GM19468 (cell line): ENCODE results near the gene MICAL3.

Experiments used
- ATAC-seq: cut with Tn5 transposase; IDR thresholded peaks from one replicate; pipeline ENCODE4 v1.9.1; 2021; ENCODE audit warnings: mild to moderate bottlenecking, moderate library complexity, moderate number of reproducible peaks; ENCODE audit not compliant: unreplicated experiment; ENCODE audit errors: extremely low read depth

The MICAL3 gene

DNA sequence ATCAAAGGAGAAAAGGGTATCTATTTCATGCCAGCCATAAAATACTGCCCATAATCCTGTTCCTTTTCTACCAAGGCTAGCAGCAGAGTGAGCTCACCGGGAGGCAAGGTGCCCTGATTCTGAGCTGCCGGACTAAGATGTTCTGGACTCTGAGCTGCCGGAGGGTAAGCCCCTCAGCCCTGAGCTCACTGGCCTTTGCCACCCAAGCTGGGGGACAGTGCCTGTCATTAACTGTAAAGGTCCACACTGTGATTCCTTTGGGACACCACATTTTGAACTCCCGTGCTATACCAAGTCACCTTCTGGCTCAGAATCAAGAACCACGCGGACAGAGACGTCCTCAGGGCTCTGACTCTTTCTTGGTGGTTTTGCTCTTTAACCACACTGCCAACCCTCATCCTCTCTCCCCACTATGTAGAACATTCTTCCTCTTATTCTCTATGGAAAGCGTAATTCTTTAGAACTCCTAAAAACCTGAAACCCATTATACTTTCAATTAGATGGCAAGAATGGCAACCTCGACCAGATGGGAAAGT, 161.6 kb downstream of the MICAL3 start:
- no peak for ATAC-seq

DNA sequence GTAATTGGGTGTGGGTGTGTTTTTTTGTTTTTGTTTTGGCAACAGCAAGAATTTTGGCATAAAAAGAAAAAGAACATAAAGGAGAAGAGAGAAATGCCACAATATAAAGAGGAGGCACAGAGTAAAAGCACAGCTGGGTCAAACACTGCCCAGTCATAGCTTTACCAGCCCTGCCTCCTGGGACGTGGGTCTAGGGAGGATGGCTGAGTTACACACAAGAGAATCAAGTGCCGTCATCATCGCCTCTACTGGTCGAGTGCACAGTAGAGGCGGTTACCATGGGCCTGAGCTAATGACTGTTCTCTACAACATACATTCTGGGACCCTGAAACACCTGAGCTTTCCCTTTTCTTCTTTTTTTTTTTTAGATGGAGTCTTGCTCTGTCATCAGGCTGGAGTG, 162.5 kb downstream of the MICAL3 start:
- ATAC-seq: no peak

DNA sequence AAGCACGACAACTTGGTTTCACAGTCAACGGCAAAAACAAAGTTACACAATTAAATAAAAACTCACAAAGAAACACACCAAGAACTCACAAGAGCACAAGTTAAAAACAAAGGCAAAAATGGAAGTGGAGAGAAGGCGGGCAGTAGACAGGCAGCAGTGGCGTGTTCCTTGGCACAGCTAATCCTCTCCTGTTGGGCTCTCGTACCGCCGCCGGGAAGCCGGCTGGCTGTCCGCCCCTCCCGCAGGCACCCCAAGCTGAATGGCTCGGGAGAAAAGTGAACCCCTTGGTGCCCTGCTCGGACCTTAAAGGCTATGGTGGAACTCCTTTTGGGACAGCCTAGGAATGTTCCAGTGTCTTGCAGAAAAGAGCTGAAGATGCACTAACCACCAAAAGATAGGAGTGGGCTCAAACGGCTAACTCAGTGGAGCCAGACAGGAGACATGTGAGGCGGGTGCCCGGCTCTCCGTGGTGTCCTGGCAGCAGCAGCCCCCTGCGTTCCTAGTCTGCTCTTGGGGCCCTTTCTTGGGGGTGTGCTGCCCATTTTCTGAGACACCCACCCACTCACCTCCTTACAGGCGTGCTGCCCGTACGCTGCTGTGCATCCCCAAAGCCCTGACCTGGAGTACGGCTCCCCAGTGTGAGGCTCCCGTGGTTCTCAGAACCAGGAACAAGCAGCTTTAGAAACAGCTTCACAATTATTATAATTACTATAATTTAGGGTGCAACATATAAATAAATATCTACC, 164.0 kb downstream of the MICAL3 start:
- ATAC-seq: no peak

DNA sequence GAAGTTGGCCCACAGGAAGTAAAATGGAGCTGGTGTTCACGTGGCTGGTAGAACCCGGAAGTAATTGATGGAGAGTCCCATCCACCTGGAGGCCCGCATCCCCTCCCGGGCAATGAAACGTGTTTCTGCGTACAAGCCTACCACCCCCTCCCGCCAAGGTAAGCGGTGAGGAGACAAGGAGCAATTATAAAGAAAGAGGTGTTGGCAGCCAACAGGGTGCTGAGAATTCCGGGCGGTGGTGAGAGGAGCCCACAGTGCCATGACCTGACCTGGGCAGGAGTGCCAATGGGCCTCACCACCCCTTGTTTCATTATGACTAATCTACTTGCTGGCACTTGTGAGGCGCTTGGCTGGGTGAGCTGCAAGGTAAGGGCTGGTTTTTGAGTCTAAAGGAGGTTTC, 166.3 kb downstream of the MICAL3 start:
- ATAC-seq: no peak

DNA sequence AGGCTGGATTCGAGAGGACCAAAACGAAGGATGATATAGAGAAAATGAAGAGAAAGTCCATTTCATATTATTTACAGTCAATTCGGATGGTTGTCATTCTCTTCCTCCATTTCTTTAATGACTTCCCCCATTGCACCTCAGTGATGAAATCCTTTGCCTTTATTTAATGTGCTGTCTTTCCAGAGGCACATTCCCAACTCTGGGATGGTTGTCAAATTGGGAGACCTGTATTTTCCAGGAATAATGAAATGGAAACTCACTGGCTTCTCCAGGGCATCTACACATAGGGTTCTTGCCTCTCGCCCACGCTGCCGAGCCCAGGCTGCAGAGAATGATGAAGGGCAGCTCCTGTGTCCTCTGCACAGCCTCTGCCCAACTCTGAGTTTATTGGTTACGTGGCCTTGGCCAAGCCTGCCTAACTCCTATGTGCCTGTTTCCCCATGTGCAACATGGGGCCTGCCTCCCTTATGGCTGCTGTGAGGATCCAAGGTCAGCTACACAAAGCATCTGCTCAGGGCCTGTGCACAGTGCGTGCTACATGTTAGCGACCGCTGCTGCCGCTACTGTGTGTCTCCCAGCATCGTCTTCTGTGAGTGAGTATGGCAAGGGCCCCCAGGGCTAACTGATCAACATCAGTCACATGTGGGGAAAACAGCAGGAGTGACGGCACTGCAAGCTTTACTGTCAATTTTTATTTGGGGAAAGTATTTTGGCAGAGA, 168.6 kb downstream of the MICAL3 start:
- ATAC-seq: no peak

DNA sequence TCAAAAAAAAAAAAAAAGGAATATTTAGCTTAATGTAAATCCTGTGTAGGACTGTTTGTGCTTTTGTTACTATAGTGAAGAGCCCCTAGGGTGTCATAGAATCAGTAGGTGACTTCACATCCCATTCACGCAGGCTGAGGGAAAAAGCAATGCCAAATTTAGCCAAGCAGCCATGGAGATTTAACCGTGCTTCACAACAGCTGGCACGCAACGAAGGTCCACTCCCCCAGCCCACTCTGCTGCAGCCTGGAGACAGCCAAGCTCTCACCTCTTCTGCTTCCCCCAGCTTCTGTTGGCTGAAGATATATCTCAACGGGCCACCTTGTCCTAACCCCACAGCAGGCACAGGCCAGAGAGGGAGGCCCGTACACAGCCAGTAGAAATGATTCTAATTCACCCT, 171.3 kb downstream of the MICAL3 start:
- no peak for ATAC-seq

DNA sequence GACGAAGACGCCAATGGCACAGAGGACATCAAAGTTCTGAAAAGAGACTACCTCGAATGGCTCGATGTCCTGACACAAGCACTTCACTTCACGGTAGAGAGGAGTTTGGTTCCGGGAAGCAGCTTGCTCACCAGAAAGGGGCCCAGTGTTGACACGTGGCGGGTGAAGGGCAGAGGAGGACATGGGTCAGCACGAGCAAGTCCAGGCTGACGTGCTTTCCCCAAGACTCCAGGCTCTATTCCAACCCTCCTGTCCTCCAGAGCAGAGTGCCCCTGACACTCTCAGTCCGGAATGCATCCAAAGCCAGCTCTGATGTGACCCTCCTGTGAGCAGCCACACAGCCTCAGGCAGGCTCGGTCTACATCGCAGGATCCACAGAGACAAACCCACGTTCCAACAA, 172.6 kb downstream of the MICAL3 start:
- no peak for ATAC-seq

DNA sequence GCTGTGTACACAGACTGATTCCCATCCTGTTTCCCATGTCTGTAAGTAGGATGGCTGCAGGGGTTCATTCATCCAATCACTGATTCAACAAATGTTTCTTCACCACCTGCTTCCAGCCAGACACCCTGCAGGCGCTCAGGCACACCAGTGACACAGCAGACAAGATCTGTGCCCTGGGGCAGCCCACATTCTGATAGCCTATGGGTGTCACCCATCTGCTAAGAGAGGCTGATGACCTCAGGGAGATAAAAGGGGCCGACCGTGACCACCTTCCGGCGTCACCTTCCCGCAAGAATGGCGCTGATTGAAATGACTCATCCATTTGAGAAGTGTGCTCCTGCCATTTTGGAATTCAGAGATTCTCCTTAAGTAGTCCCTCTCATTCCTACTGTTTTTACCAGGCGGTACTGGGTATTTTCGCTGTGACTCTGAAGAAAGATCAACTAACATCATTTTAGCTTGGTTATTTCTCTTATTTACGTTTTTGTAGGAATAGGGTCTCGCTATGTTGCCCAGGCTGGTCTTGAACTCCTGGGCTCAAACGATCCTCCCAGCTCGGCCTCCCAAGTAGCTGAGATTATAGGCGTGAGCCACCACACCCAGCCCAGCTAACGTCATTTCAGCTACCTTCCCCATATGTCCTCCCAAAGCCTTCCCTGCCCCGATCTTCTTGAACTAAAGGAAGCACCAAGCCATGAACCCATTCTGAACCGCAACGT, 176.8 kb downstream of the MICAL3 start:
- no peak for ATAC-seq

DNA sequence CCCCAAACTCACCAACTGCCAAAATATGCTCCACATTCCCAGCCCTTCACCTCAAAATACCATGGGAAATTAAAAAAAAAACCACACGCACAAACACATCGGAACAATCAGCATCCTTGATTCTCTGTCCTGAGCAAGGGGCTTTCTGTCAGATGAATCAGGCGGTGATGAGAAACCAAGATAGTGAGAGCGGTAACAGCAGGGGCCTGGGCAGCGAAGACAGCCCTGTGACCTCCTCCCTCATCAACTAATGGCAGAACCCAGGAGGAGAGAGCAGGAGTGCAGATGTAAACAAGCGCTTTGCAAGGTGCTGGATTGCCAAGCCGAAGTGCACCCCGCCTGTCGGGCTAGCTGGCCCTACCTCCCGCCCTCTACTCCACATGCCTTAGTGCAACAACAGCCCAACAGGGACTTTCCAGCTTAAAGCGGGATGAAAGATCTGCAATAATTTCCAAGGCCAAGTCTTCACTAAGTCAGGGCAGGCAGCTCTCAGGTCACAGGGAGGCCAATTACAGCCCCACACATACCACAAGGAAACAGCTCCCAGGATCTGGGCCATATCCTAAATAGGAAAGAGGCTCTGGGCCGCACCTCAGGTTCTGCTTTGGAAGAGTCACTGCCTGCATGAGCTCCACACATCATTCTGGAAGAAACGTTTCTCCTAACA, 177.9 kb downstream of the MICAL3 start:
- no peak for ATAC-seq

DNA sequence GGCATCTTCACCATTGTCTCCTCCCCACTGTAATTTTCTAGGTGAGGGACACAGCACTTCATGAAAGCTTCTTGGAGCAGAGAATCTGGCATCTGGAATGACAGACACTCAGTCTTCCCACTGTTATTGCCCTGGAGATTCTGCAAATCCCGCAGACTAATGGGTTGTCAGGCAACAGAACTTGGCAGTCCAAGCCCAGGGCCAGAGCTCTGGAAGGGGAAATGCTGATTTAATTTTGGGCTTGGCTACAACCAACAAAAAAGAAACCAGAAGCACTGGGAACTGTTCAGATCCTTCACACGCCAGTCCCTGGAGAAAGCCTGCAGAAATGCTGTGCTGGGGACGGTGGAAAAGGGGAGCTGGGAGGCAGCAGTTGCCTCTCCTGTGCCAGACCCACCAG, 178.6 kb downstream of the MICAL3 start:
- no peak for ATAC-seq

DNA sequence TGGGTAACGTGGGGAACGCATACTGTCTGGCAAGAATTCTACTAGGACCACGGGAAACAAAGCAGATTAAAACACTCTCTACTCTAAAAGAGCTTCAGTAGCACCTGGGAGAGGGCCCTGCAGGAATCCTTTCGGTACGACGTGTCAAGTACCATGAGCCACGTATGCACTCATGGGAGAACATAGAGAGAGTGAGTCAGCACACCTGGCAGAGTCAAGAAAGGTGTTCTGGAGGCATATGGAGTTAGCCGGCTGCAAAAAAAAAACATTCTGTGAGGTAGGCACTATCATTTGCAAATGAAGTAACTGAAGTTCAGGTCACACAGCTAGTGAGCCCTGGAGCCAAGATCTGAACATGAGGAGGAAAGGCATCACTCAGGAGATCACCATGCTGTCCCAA, 179.0 kb downstream of the MICAL3 start:
- ATAC-seq: no peak

DNA sequence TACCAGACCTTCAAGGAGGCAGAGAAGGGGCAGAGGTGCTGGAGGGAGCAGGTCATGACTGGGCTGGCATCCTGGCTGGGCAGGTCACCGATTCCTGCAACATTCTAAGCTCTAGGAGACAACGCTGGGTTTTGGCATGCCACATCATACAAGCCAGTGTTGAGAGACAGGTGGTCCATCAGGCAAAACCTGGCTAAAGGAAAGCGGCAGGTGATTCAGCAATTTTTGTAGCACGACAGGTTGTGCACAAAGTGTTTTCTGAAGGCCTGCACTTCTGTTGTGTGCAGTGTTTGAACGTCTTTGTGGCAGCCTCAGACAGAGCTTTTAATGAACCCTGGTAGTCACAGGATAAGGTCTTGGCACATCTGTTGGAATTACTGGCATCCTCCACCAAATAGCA, 180.2 kb downstream of the MICAL3 start:
- ATAC-seq: no peak

DNA sequence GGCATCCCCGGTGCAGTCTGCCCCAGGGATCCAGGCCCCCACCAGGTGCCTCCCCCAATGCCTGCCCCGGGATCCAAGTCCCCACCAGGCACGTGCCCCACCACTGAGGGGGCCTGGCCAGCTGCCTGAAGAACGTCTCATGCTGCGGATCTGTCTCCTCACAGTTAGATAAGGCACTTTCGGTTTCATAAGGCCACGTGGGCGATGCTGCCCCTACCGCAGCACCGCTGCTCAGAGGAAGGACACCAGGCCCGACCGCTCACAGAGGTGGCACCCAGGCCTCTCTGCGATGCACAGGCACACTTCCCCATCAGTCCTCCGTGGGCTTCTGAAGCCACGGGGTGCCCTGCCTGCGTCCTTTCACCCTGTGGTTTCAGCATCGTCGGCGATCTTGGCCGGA, 182.0 kb downstream of the MICAL3 start:
- no peak for ATAC-seq

DNA sequence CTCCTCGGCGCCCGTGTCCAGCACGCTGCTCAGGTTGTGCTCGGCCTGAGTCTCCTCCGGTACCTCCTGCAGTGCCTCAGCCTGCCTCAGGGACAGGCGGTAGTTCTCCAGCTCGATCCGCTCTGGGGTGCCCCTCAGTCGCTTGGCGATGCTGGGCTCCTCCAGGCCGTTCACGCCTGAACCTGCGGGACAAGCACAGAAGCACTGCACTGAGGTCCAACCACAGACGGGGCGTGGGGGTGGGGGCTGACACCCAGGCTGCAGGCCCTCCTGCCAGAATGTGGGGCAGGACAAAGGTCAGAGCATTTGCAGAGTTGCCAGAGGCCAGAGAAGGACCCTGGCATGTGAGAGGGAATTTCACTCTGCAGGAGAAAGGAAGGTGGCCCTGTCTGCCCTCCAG, 182.5 kb downstream of the MICAL3 start:
- no peak for ATAC-seq

DNA sequence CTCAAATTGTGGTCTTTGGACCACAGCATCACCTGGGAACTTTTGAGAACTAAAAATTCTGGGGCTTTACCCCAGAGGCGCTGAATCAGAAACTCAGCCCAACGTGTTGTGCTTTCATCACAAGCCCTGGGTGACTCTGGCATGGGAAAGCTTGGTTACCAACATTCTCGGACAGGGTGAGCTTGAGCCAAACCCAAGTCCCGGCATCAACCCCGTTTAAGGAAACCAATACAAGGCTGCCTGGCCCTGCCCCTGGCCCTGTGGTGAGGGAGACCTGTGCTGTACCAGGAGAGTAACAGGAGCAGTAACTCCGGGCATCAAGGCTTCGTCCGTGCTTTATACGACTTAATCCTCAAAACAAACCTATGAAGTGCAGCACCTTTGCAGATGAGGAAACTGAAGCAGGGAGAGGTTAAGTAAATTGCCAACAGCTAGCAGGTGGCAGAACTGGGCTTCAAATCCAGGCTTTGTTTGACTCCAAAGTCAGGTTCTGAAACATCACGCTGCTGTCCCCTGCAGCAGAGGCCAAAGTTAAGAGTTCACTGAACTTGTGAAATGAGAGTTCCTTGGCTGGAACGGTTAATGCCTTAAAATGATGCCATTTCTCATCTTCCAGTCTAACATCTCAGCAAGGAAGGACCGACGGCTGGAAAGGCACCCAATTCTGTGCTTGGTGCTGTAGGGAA, 186.0 kb downstream of the MICAL3 start:
- no peak for ATAC-seq

DNA sequence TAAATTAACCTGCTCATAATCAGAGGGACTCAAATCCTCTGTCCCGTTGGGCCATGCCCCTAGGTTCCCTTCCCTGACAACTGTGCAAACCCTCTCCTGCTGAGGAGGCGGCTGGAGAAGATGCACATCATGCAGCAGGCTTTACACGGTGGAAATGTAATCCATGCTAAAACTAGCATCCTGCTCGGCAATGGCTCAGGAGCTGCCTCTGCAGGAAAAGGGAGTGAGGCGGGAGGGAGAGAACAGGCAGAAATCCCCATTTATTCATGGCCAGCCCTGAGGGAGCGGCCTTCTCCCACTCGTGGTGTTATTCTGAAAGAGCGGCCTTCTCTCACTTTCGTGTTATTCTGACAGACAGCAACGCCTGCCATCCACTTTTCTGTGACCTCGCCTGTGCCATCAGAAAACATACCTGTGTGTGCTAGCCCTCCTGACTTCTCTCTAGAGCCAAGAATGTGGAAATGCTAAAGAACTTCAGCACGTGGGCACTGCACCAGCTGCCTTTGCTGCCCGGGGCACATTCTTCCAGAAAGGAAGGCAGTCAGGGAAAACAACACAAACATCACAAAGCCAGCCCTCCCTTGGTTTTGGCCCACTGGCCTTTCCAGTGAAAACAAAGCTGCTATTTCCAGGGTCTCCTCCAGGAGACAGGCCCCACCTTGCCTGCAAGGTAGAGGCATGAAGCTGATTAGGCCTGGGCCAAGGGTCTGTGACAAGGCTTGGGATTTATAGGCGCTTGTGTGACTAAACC, 187.2 kb downstream of the MICAL3 start:
- no peak for ATAC-seq

DNA sequence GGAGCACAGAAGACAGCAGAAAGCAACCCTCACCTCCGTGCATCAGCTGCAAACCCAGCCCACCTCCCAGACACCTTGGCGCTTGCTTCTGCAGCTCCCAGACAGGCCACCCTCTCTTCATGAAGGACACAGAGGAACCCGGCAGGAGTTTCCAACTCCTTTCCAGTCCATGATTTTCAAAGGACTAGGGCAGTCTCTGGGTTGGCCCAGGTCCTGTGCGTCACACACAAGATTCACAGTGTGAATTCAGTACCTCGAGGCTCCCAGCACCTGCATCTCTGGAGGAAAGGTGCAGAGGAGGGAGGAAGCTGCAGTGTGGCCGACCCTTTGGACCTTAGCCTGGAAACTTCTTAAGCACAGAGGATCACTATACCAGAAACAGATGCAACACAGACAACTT, 189.1 kb downstream of the MICAL3 start:
- no peak for ATAC-seq

DNA sequence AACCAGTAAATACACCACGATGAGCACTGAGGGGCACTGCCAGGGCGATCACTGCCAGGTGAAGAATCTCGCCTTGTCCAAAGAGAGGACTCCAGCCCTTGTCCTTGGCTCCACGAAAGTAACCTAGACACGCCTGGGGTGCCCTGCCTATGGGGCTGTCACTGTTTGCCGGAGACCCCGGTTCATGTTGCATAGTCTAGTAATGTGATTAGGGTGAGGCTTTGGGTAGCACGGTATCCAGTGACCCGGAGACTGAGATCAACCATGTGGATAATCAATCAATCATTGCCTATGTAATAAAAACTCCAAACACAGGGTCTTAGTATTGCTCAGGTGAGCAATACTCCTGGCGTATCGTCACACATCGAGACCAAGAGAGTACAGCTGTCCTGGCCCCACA, 190.9 kb downstream of the MICAL3 start:
- no peak for ATAC-seq

DNA sequence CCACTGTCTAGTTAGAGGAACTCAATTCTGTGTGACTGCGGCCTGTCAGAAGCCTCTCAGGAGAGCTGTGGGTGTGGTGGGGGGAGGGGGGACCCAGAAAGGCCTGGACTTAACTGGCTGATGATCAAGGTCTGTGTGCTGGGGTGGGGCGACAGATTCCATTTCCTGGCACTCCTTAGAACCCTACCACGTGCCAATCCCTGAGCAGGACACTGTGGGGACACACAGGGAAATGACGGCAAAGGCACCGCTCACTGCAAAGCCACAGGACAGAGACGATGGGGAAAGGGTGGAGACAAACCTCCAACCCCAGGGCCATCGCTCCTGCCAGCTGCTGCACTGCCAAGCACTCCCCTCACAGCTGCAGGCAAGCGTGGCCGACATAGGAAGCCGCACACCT, 191.7 kb downstream of the MICAL3 start:
- ATAC-seq: no peak
